K562 (cell line): Measurements from ENCODE around the gene GARNL3. TPM values are rescaled to one million over a fixed set of nuclear protein-coding genes. Genes with fewer than 3 reads are reported as not detected.
A peak's percentile ranks its signal among the peaks of the same experiment; 100 is the strongest.

Experiments used
- ATAC-seq: fragments of 200-7000 bp; cut with Tn5 transposase; 3 replicates; pipeline ENCODE4 v1.9.1; 2020; ENCODE audit warnings: moderate library complexity
- BruUV-seq: library from RNA; stranded (reverse); fragments of 400-500 nt; replicated peaks from 2 replicates; lab custom pipeline; 2021; lab: Mats Ljungman, UMichigan
- CTCF ChIA-PET: fragments of 300-600 bp; formaldehyde crosslinking; extraction: SDS; loops from one replicate; lab custom pipeline; 2021; ENCODE audit warnings: low intra/inter-chr PET ratio; lab: Yijun Ruan, JAX
- POLR2A ChIA-PET: fragments of 300-600, 350-650 bp; sonication (Branson Sonifier 250); formaldehyde crosslinking; extraction: SDS; loops from one replicate; lab custom pipeline; 2021; ENCODE audit warnings: antibody characterized with exemption, inconsistent platforms; lab: Yijun Ruan, JAX
- DNase-seq, 4 experiments: peaks; one replicate each; pipeline versions ENCODE4 v3.0.0 to v3.0.0-alpha.2; 2011 to 2018; ENCODE audit warnings: low spot score in 3 of 4, mixed read lengths in 3 of 4; ENCODE audit errors: extremely low read depth in 1 of 4
- FAIRE-seq: peaks from 2 replicates; lab custom pipeline; 2011; peaks lifted over from hg19 to GRCh38; lab: Jason Lieb, UNC
- H2AFZ ChIP-seq: 2 replicates; pipeline ENCODE4 v1.6.0; 2011; ENCODE audit warnings: low read depth, low read length, control low read depth, inconsistent platforms
- H3K27ac ChIP-seq: fragments of 200-600 bp; 3 replicates; pipeline ENCODE4 v1.8.0; 2011; ENCODE audit warnings: low read depth, mild to moderate bottlenecking, control low read depth, inconsistent platforms, low read length, moderate library complexity, mixed read lengths; ENCODE audit errors: extremely low read depth
- H3K27me3 ChIP-seq, 2 experiments: fragments of 300-600 bp in 1 of 2; 2 replicates in 1 of 2; 3 replicates in 1 of 2; pipeline versions ENCODE4 v1.6.0 to v1.8.0; 2011; ENCODE audit warnings: inconsistent platforms in 2 of 2, low read length in 2 of 2, mild to moderate bottlenecking in 1 of 2, mixed read lengths in 1 of 2, moderate library complexity in 1 of 2; ENCODE audit not compliant: control insufficient read depth in 2 of 2, insufficient read depth in 2 of 2
- H3K36me3 ChIP-seq: fragments of 300-600 bp; 3 replicates; pipeline ENCODE4 v1.8.0; 2011; ENCODE audit warnings: mild to moderate bottlenecking, low read length, inconsistent platforms; ENCODE audit not compliant: control insufficient read depth, insufficient read depth
- H3K4me1 ChIP-seq, 2 experiments: fragments of 200-600 bp in 1 of 2; replicated peaks in 1 of 2; 2 replicates in 1 of 2; 3 replicates in 1 of 2; pipeline versions ENCODE4 v1.5.1 to v1.8.0; 2011; ENCODE audit warnings: inconsistent platforms in 2 of 2, low read length in 2 of 2, mild to moderate bottlenecking in 1 of 2, mixed read lengths in 1 of 2, moderate library complexity in 1 of 2; ENCODE audit not compliant: control insufficient read depth in 2 of 2, insufficient read depth in 2 of 2
- H3K4me2 ChIP-seq: 2 replicates; pipeline ENCODE4 v1.6.1; 2011; ENCODE audit warnings: low read length, control low read depth, inconsistent platforms, mixed read lengths; ENCODE audit not compliant: insufficient read depth
- H3K4me3 ChIP-seq: fragments of 200-600 bp; sonication (generic), shearing (Covaris generic); 2 replicates; pipeline ENCODE4 v1.5.1; 2016; ENCODE audit warnings: control low read depth, inconsistent platforms
- H3K79me2 ChIP-seq: fragments of 200-600 bp; 3 replicates; pipeline ENCODE4 v1.8.0; 2011; ENCODE audit warnings: low read length, inconsistent platforms; ENCODE audit not compliant: control insufficient read depth, insufficient read depth
- H3K9ac ChIP-seq, 2 experiments: 2 replicates each; pipeline versions ENCODE4 v1.6.0 to v1.6.1; 2011; ENCODE audit warnings: low read depth in 2 of 2, low read length in 2 of 2, control low read depth in 1 of 2, inconsistent platforms in 1 of 2, mild to moderate bottlenecking in 1 of 2, mixed read lengths in 1 of 2; ENCODE audit not compliant: insufficient read depth in 1 of 2
- H3K9me1 ChIP-seq: one replicate; pipeline ENCODE4 v1.6.0; 2011; ENCODE audit warnings: inconsistent platforms, mild to moderate bottlenecking, low read length, moderate library complexity; ENCODE audit not compliant: control insufficient read depth, insufficient read depth
- H3K9me3 ChIP-seq: replicated peaks from 2 replicates; pipeline ENCODE4 v1.5.1; 2011; ENCODE audit warnings: low read depth, low read length, inconsistent platforms; ENCODE audit not compliant: control insufficient read depth, insufficient read depth
- H4K20me1 ChIP-seq: replicated peaks from 2 replicates; pipeline ENCODE4 v1.6.1; 2011; ENCODE audit warnings: low read length, inconsistent platforms, mixed read lengths; ENCODE audit not compliant: control insufficient read depth, insufficient read depth
- CHD4 ChIP-seq: fragments of 200-600 bp; sonication (generic); IDR thresholded peaks from 3 replicates; pipeline ENCODE4 v1.6.1; 2012; ENCODE audit warnings: low read depth, mild to moderate bottlenecking, mixed read lengths, low read length, inconsistent platforms; ENCODE audit not compliant: insufficient read depth, insufficient replicate concordance, poor library complexity, severe bottlenecking
- CTBP1 ChIP-seq: fragments of 450-650 bp; IDR thresholded peaks from 2 replicates; pipeline ENCODE4 v1.6.1; 2016; ENCODE audit warnings: borderline replicate concordance
- CXXC5 ChIP-seq: fragments of 250-450 bp; sonication (Bioruptor Pico); IDR thresholded peaks from 2 replicates; pipeline ENCODE4 v1.8.0; 2022; ENCODE audit warnings: inconsistent platforms, mild to moderate bottlenecking, moderate library complexity
- EHMT2 ChIP-seq: fragments of 450-650 bp; IDR thresholded peaks from 2 replicates; pipeline ENCODE4 v1.6.1; 2018; ENCODE audit warnings: antibody characterized with exemption
- GABPA ChIP-seq: fragments of 200-800 bp; sonication (Bioruptor generic); conservative IDR thresholded peaks from 2 replicates; pipeline ENCODE4 v1.6.1; 2016; ENCODE audit warnings: low read depth, missing genetic modification characterization, missing compliant biosample characterization
- ILF3 ChIP-seq: fragments of 450-650 bp; IDR thresholded peaks from 2 replicates; pipeline ENCODE4 v1.6.1; 2018; ENCODE audit warnings: antibody characterized with exemption, mild to moderate bottlenecking, moderate library complexity, borderline replicate concordance
- JUN ChIP-seq, 2 experiments: sonication (generic) in 1 of 2; formaldehyde crosslinking in 1 of 2; IDR thresholded peaks; 2 replicates each; pipeline versions ENCODE4 v1.6.1 to v1.8.0; 2012 to 2022; ENCODE audit warnings: borderline replicate concordance in 2 of 2, mild to moderate bottlenecking in 2 of 2, improper control_type of control experiment in 1 of 2, low read depth in 1 of 2, low read length in 1 of 2, missing genetic modification reagents in 1 of 2
- NFIX ChIP-seq: fragments of 250-450 bp; sonication (Bioruptor Pico); IDR thresholded peaks from 2 replicates; pipeline ENCODE4 v1.4.0; 2020; ENCODE audit warnings: low read depth, mild to moderate bottlenecking, moderate library complexity
- NR2C2 ChIP-seq, 2 experiments: fragments of 200-800 bp in 1 of 2; sonication (Bioruptor generic) in 1 of 2; sonication (generic) in 1 of 2; formaldehyde crosslinking in 1 of 2; IDR thresholded peaks; 2 replicates each; pipeline versions ENCODE4 v1.6.1 to v1.8.0; 2016 to 2022; ENCODE audit warnings: mild to moderate bottlenecking in 1 of 2, missing compliant biosample characterization in 1 of 2, missing genetic modification characterization in 1 of 2, missing genetic modification reagents in 1 of 2
- NR4A1 ChIP-seq, 2 experiments: fragments of 250-450 bp in 1 of 2; fragments of 450-650 bp in 1 of 2; sonication (Bioruptor Pico) in 1 of 2; IDR thresholded peaks; 2 replicates each; pipeline versions ENCODE4 v1.4.0 to v1.6.1; 2016 to 2020; ENCODE audit warnings: mild to moderate bottlenecking in 2 of 2, missing compliant biosample characterization in 1 of 2, missing genetic modification characterization in 1 of 2, moderate library complexity in 1 of 2
- POLR2AphosphoS2 ChIP-seq: IDR thresholded peaks from 2 replicates; pipeline ENCODE4 v1.6.1; 2012; ENCODE audit warnings: low read length, improper control_type of control experiment
- RBBP5 ChIP-seq: fragments of 200-600 bp; sonication (generic); IDR thresholded peaks from 2 replicates; pipeline ENCODE4 v1.6.1; 2012; ENCODE audit warnings: borderline replicate concordance, mild to moderate bottlenecking, low read length, control low read depth, inconsistent platforms; ENCODE audit not compliant: insufficient read depth, poor library complexity, severe bottlenecking
- SP2 ChIP-seq: IDR thresholded peaks from 2 replicates; pipeline ENCODE4 v1.6.1; 2011; ENCODE audit warnings: mild to moderate bottlenecking, low read depth, low read length, moderate library complexity; ENCODE audit not compliant: poor library complexity, severe bottlenecking; ENCODE audit errors: extremely low read depth
- TAF1 ChIP-seq: IDR thresholded peaks from 2 replicates; pipeline ENCODE4 v1.6.1; 2011; ENCODE audit warnings: mild to moderate bottlenecking, low read length, moderate library complexity; ENCODE audit not compliant: insufficient read depth, control insufficient read depth, severe bottlenecking; ENCODE audit errors: extremely low read depth
- ZNF143 ChIP-seq: sonication (generic); formaldehyde crosslinking; IDR thresholded peaks from 2 replicates; pipeline ENCODE4 v1.9.0; 2022; ENCODE audit warnings: mild to moderate bottlenecking, missing genetic modification reagents
- ZNF445 ChIP-seq: fragments of 250-450 bp; sonication (Bioruptor Pico); IDR thresholded peaks from 2 replicates; pipeline ENCODE4 v1.4.0; 2020; ENCODE audit warnings: low read depth, mild to moderate bottlenecking, moderate library complexity
- WGBS: fragments of 100-300 bp; shearing (Covaris generic); methylation state at CpG from one replicate; pipeline ENCODE4 v1.1.6; 2016; ENCODE audit warnings: low coverage, mixed read lengths; ENCODE audit not compliant: insufficient coverage; ENCODE audit errors: missing lambda C conversion rate; 5-methylcytosine and 5-hydroxymethylcytosine counted together
- in situ Hi-C: fragments of 300-500 bp; cut with MboI; formaldehyde crosslinking; loops from 4 replicates; pipeline ENCODE4 v1.15.0; 2018; ENCODE audit warnings: inconsistent platforms, mixed read lengths
- intact Hi-C: fragments of 100-400 bp; cut with micrococcal nuclease; formaldehyde crosslinking; loops from 2 replicates; pipeline ENCODE4 v1.14.2; 2022
- polyA plus RNA-seq, 8 experiments: library from polyadenylated mRNA; depleted of rRNA in 4 of 8; stranded (reverse) in 5 of 8; unstranded in 3 of 8; fragments of >200 nt; fragmentation: Nextera tagmentation in 2 of 8; fragmentation: Illumina TruSeq in 1 of 8; extraction: Ambion mirVana in 2 of 8; extraction: Trizol in 1 of 8; gene quantifications; 2 replicates each; pipeline versions ENCODE4 v1.2.1 to v1.2.3, GENCODE V29; 2011 to 2014; ENCODE audit warnings: inconsistent platforms in 1 of 8, missing spikeins in 1 of 8
- total RNA-seq, 7 experiments: library from RNA; depleted of rRNA in 6 of 7; stranded (reverse); fragments of >200 nt in 6 of 7; fragmentation: Illumina TruSeq in 2 of 7; extraction: Trizol in 2 of 7; gene quantifications; 2 replicates each; pipeline versions ENCODE4 v1.2.1 to v1.2.3, GENCODE V29; 2011 to 2021; ENCODE audit warnings: low replicate concordance in 1 of 7
- TF ChIP-seq, protein P1 (sequence below): sonication (generic); formaldehyde crosslinking; IDR thresholded peaks from 2 replicates; pipeline ENCODE4 v1.8.0; 2022; ENCODE audit warnings: missing genetic modification reagents, mild to moderate bottlenecking, moderate library complexity, borderline replicate concordance

GARNL3 gene
- total and polyA plus RNA-seq, 9 of the 15 experiments (the other 6 are each of a cell fraction or from before 2014, with no cell fraction given), result 0.35 to 2.7 (median 1.6) TPM

DNA sequence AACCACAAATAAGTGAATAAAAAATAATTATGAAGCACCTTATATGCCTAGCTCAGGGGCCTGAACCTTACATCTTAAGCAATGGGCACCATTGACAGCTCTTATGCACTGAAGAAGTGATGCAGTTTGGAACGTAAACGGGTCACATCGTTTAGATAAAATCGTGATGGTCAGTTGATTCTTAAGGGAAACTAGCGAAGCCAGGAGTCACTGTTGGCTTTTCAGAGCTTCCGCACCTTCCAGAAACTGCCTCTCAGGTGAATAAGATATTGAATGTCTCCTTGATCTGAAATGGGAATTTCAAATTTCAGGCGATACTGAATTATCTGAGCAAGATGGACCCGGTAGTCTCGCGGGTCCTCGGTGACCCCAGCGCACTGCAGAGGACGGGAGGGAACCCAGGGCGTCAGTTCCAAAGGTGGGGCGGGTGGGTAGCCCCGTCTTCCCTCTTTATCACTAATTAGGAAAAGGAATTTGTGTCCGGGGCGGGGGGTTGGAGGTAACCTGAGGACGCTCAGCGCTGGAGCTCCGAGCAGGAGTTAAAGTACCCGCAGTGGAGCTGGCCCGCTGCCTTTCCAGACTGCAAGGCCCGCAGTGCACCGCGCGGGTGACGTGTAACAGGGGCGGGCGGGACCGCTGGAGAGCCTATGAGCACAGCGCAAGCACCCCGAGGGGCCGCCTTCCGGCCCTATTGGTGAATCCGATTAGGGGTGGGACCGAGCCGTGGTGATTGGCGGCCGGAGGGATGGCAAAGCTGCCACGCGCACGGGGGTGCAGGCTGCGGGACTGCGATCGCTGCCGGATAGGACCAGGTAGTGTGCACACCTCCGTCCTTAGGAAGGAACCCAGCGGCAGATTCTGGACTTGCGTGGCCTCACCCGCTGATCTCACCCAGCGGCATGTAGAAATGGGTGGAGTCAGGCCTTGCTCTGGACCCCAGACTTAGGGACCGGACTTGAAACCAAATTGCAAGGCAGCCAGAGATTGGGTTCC is 19.7 kb upstream of the GARNL3 start:
- Histone ChIP-seq H3K27me3 (no peaks in the 10 kb centered on the region; a peak in 1 of 5 replicates), H3K79me2 (no peaks in the 10 kb centered on the region), H4K20me1 (no peaks in the 10 kb centered on the region), H3K9ac (peak overlapping the region; percentile 61 to 90), H3K9me3 (no peaks in the 10 kb centered on the region), H3K27ac (peak overlapping the region; percentile 38), H3K4me2 (peak overlapping the region; percentile 87), H3K4me1 (peaks cover 3 to 10% of the 10 kb centered on the region in 2 experiments; a peak in 4 of 5 replicates), H3K4me3 (peak overlapping the region; percentile 50), H3K36me3 (no peaks in the 10 kb centered on the region), H3K9me1 (no peaks in the 10 kb centered on the region), H2AFZ (peak overlapping the region; percentile 91)
- BruUV-seq, result TSS peak; percentile 89
- in situ Hi-C loops (no loop called here), intact Hi-C loops (loop anchor here (10.0 kb wide), 1 partner anchor 60 kb away; no protein-coding TSS in a partner anchor)
- WGBS, result 7% methylated on average over 30 of the region's 53 CpGs
- ATAC-seq (peak; percentile 100), FAIRE-seq (peak; percentile 95), DNase-seq (peak; percentile 95 to 97 (median 95))
- CTCF ChIA-PET, result no interaction called here
- POLR2A ChIA-PET, result interaction anchor here (0.6 to 1.2 kb wide), 7 partner anchors 10 to 317 kb away, joined by 3 to 4 read pairs (median 3); no protein-coding TSS in a partner anchor
- no peak for TF ChIP-seq NR4A1 (CRISPR knock-in tag; IDR thresholded peaks at IDR 0.05)
- TF ChIP-seq NR4A1 (tag; IDR thresholded peaks at IDR 0.05), result no peak
- TF ChIP-seq POLR2AphosphoS2, result no peak
- no peak for TF ChIP-seq ILF3
- TF ChIP-seq ZNF445, result no peak
- TF ChIP-seq EHMT2, result no peak
- peak; percentile 69 for TF ChIP-seq SP2
- TF ChIP-seq ZNF143 (CRISPR knock-in tag), result peak; percentile 77
- TF ChIP-seq GABPA (tag), result peak; percentile 43; the same call in 1 of the 2 replicates
- TF ChIP-seq, protein P1, sequence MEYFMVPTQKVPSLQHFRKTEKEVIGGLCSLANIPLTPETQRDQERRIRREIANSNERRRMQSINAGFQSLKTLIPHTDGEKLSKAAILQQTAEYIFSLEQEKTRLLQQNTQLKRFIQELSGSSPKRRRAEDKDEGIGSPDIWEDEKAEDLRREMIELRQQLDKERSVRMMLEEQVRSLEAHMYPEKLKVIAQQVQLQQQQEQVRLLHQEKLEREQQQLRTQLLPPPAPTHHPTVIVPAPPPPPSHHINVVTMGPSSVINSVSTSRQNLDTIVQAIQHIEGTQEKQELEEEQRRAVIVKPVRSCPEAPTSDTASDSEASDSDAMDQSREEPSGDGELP (CRISPR knock-in tag), result peak; percentile 63
- peak; percentile 53 for TF ChIP-seq CXXC5 (CRISPR knock-in tag)
- no peak for TF ChIP-seq NFIX (CRISPR knock-in tag)
- no peak for TF ChIP-seq JUN (IDR thresholded peaks at IDR 0.05; ENCODE audit: borderline replicate concordance, low read depth, low read length)
- TF ChIP-seq JUN (CRISPR knock-in tag; IDR thresholded peaks at IDR 0.05; ENCODE audit: borderline replicate concordance), result no peak
- TF ChIP-seq RBBP5, result peak; percentile 24
- no peak for TF ChIP-seq CHD4
- TF ChIP-seq NR2C2 (CRISPR knock-in tag; IDR thresholded peaks at IDR 0.05), result no peak
- peak; percentile 80 for TF ChIP-seq NR2C2 (tag; IDR thresholded peaks at IDR 0.05)
- TF ChIP-seq TAF1, result peak; percentile 65
- TF ChIP-seq CTBP1, result 0 out of 2 replicates have a peak, but pooled peaks have one; percentile 32
